Measurements from ENCODE around the gene KRTAP10-2. TPM values are rescaled to one million over a fixed set of nuclear protein-coding genes. Genes with fewer than 3 reads are reported as not detected.
"Not testable (repeated sequence)": the region's sequence is repeated elsewhere in the genome, so short reads cannot be mapped to it uniquely, and the experiment has no call there.

The KRTAP10-2 gene
- polyA plus RNA-seq, 2 donors, result not detected

- not testable (repeated sequence) for H3K36me3 ChIP-seq (ENCODE audit: control insufficient read depth in 2 of 2, insufficient read depth in 2 of 2, low read length in 1 of 2); H3K27ac ChIP-seq (ENCODE audit: low read depth in 2 of 2, low read length in 1 of 2); H3K4me1 ChIP-seq (ENCODE audit: control insufficient read depth in 2 of 2, insufficient read depth in 2 of 2, low read length in 1 of 2); H3K27me3 ChIP-seq (ENCODE audit: control insufficient read depth in 1 of 2, insufficient read depth in 2 of 2, low read length in 2 of 2); H3K9me3 ChIP-seq (ENCODE audit: control insufficient read depth in 2 of 2, insufficient read depth in 1 of 2, low read depth in 1 of 2, low read length in 1 of 2); H3K4me3 ChIP-seq (ENCODE audit: low read depth in 1 of 2, low read length in 2 of 2)
- 81 to 85% methylated on average over 44 of the region's 44 CpGs for WGBS, 2 donors
Observed at GRCh38 chr21:44503006-44503889, 48.1 kb downstream of the KRTAP10-2 start.

GRCh38 chr21:44502171-44502958 lies 48.9 kb downstream of the KRTAP10-2 start:
- Histone ChIP-seq H3K36me3 (ENCODE audit: control insufficient read depth in 2 of 2, insufficient read depth in 2 of 2, low read length in 1 of 2) (no peaks in the 10 kb centered on the region), H3K27me3 (ENCODE audit: control insufficient read depth in 1 of 2, insufficient read depth in 2 of 2, low read length in 2 of 2) (no peaks in the 10 kb centered on the region), H3K27ac (ENCODE audit: low read depth in 2 of 2, low read length in 1 of 2) (no peak overlapping the region), H3K4me3 (ENCODE audit: low read depth in 1 of 2, low read length in 2 of 2) (no peak overlapping the region), H3K9me3 (ENCODE audit: control insufficient read depth in 2 of 2, insufficient read depth in 1 of 2, low read depth in 1 of 2, low read length in 1 of 2) (no peaks in the 10 kb centered on the region), H3K4me1 (ENCODE audit: control insufficient read depth in 2 of 2, insufficient read depth in 2 of 2, low read length in 1 of 2) (no peaks in the 10 kb centered on the region)
- WGBS, 2 donors, result 87 to 89% methylated on average over 27 of the region's 27 CpGs

Other genes with a start within 250 kb of the KRTAP10-2 start
- 10 to 100 TPM; 13.9 to 19.1 TPM for gene CFAP410, start 212.1 kb downstream of the KRTAP10-2 start, polyA plus RNA-seq
- 1 to 10 TPM; 1.2 to 1.7 TPM for gene TRPM2, start 197.9 kb downstream of the KRTAP10-2 start, polyA plus RNA-seq
- gene LRRC3, start 96.0 kb downstream of the KRTAP10-2 start, polyA plus RNA-seq, result under 1 TPM; 0.63 to 0.93 TPM
- gene KRTAP10-1, start 11.3 kb downstream of the KRTAP10-2 start, polyA plus RNA-seq, result not detected
- gene KRTAP10-3, start 7.3 kb upstream of the KRTAP10-2 start, polyA plus RNA-seq, result not detected
- not detected for gene KRTAP10-4, start 22.2 kb upstream of the KRTAP10-2 start, polyA plus RNA-seq
- not detected for gene KRTAP10-5, start 29.1 kb upstream of the KRTAP10-2 start, polyA plus RNA-seq
- gene KRTAP10-6, start 41.0 kb upstream of the KRTAP10-2 start, polyA plus RNA-seq, result not detected
- gene KRTAP10-7, start 49.1 kb upstream of the KRTAP10-2 start, polyA plus RNA-seq, result not detected
- gene KRTAP10-8, start 60.6 kb upstream of the KRTAP10-2 start, polyA plus RNA-seq, result not detected
- gene KRTAP10-9, start 75.6 kb upstream of the KRTAP10-2 start, polyA plus RNA-seq, result not detected
- not detected for gene KRTAP10-10, start 85.9 kb upstream of the KRTAP10-2 start, polyA plus RNA-seq
- not detected for gene KRTAP10-11, start 94.9 kb upstream of the KRTAP10-2 start, polyA plus RNA-seq
- not detected for gene KRTAP12-4, start 103.2 kb upstream of the KRTAP10-2 start, polyA plus RNA-seq
- not detected for gene KRTAP12-3, start 106.4 kb upstream of the KRTAP10-2 start, polyA plus RNA-seq
- gene KRTAP12-2, start 115.4 kb upstream of the KRTAP10-2 start, polyA plus RNA-seq, result not detected
- gene KRTAP12-1, start 130.7 kb upstream of the KRTAP10-2 start, polyA plus RNA-seq, result not detected
- gene KRTAP10-12, start 145.7 kb upstream of the KRTAP10-2 start, polyA plus RNA-seq, result not detected
- under 1 TPM; 0.01 to 0.04 TPM for gene TSPEAR, start 160.1 kb upstream of the KRTAP10-2 start, polyA plus RNA-seq